Loucy (cell line): ENCODE results near the gene MLEC.

ENCODE experiments used
- CTCF ChIP-seq: fragments of 200-600 bp; sonication (generic); conservative IDR thresholded peaks from 2 replicates; pipeline ENCODE4 v1.5.1; 2014; ENCODE audit warnings: mild to moderate bottlenecking, antibody characterized with exemption, low read length
- EZH2phosphoT487 ChIP-seq: fragments of 200-600 bp; IDR thresholded peaks from 2 replicates; pipeline ENCODE4 v1.6.1; 2018; ENCODE audit warnings: antibody characterized with exemption, mild to moderate bottlenecking, moderate library complexity, borderline replicate concordance

- TF ChIP-seq CTCF = no peak
- no peak for TF ChIP-seq EZH2phosphoT487
These were observed 33.3 kb upstream of the MLEC start for GRCh38 chr12:120653611-120654010.
